C1 segment of cervical spinal cord (tissue), 14 donors: ENCODE data around the gene PPP1R26.
A peak's percentile ranks its signal among the peaks of the same experiment; 100 is the strongest.
"Not testable (repeated sequence)": the region's sequence is repeated elsewhere in the genome, so short reads cannot be mapped to it uniquely, and the experiment has no call there.

Experiments
- DNase-seq, 14 donors: peaks; one replicate each; lab custom pipeline; 2025; lab: John Stamatoyannopoulos, UW

The PPP1R26 gene, protein sequence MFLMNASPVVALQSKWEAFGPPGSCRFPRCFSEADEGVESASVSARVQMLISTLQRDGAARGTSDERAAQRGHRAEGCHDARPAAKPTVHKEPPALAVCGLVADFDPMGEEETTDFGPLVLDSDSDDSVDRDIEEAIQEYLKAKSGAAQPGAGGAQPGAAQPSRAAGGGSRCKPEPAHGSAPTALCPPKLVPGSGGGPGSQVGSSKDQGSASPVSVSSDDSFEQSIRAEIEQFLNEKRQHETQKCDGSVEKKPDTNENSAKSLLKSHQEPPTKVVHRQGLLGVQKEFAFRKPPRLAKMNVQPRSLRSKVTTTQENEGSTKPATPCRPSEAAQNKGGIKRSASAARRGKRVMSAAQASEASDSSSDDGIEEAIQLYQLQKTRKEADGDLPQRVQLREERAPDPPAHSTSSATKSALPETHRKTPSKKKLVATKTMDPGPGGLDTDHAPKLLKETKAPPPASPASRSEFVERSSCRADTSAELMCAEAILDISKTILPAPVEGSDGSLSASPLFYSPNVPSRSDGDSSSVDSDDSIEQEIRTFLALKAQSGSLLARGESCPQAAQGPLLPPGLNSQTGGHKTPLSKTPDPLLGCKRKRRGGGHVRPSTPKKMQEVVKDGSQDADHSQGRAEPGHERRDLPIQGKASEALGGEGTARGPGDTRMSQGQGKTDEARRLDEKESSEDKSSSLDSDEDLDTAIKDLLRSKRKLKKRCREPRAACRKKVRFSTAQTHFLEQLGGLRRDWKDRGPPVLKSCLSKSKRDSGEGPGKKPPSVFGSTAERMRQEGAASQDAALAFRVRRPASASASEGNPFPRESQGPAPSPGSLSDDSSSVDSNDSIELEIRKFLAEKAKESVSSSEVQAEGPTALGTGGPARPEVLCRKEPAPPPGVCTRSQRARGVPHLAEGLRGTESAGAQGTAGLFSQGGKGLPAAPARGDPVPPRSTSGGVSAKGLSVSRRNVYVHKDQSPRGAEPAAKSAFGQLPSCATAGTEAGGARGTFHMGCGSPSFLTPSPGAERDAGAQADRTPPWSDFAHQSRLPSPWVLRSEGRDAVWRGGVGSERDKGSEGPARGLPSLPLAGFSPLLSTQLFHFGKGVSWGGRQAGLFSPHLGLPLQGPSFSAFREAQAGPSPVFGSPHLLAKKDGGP (N-terminal part only)

DNA sequence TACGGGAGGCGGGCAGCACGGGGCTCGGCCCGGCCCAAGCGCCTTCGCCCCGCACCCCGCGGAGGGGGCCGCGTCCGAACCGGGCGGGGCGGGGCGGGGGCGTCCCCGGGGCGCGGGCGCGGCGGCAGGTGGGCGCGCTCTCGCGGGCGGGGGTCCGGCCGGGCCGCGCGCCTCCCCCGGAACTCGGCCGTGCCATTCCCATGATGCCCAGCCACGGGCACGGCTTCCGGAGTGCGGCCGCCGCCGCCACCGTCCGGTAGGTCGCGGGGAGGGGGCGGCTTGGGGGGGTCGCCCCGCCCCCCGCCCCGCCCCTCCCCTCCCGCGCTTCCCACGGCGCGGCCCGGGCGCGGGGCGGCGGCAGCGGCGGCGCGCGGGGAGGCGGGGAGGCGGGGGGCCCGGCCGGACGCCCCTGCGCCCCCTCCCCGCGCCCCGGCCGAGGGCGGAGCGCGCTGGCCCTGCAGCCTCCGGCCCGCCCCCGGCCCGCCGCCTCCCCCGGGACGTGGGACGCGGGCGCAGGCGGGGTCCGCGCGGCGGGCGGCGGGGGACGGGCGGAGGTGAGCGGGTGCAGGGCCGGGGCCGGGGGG, at the start of gene PPP1R26:
Gene PPP1R26 (plus strand): TSS at position 314 of the 584 bp plus-strand sequence. CDS start 4,729 bp downstream, outside the sequence.
- peak in 2 of 14 donors; percentile 19 to 44 for DNase-seq

DNA sequence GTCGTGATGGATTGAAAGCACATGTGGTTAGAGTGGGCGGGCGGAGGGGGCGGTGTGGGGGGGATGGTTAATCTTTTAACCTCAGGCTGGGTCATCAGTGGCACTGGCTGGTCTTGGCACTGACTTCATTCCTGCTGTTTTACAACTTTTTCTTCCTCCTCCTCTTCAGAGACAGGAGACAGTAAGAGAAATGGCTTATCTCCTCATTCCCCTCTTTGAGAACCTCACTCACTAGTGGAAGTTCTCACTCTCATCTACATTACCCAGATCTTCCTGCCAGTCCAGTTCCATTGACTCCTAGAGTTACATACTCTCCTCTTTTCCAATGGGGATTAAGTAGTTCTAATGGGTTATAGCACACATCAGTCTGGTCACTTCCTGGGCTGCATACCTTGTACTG, 42.3 kb upstream of the PPP1R26 start:
- DNase-seq: no peak

DNA sequence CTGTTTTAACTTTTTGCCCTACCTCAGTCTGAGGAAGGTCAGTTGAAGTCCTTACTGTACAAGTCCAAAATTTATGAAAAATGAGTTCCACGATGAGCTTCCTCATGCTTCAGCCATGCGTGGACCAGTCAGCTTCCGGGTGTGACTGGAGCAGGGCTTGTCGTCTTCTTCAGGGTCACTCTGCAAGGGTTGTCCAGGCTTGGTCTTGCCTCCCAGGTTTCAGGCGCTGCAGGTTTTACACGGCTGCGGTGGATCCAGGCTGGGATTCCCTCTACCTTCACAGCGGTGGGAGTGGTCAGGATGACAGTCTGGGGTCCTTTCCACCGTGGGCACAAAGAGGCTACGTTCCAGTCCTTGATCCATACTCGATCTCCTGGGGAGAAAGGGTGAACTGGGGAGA, 41.9 kb upstream of the PPP1R26 start:
- DNase-seq: not testable (repeated sequence)

DNA sequence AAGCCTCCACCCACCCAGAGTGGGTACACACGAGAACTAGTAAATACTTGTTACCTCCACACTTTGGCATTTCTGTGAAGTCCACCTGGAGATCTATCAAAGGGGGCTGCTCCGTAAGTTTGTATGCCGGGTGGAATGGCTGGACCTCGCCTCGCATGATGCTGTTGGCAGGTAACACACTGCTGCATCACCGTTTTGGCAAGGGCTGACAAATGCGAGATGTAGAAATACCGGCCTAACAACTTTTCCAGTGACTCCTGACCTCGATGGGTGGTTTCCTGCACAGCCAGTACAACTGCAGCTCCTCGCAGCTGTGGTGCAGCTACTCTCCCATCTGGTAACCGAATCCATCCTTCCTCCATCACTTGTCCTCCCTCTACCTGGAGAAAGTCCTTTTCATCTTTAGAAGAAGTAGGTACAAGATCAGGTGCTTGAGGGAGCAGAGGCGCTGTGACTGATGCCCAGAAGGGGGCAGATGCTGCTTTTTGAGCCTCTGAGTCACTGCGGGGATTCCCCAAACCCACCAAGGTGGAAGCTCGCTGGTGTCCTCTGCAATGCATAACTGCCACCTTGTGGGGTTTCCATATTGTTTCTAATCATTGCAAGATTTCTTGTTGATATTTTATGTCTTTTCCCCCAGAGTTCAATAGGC, 40.9 kb upstream of the PPP1R26 start:
- DNase-seq: not testable (repeated sequence)

DNA sequence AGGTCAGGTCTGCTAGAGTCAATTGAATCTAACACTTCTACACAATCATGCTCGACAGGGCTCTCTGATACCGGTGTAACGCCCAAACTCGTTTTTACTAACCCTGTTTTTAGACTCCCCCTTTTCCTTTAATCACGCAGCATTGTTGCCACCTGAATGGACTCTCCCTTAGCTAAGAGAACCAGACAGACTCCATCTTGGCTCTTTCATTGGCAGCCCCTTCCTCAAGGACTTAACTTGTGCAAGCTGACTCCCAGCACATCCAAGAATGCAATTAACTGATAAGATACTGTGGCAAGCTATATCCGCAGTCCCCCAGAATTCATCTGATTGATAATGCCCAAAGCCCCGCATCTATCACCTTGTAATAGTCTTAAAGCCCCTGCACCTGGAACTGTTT, 40.1 kb upstream of the PPP1R26 start:
- not testable (repeated sequence) for DNase-seq

DNA sequence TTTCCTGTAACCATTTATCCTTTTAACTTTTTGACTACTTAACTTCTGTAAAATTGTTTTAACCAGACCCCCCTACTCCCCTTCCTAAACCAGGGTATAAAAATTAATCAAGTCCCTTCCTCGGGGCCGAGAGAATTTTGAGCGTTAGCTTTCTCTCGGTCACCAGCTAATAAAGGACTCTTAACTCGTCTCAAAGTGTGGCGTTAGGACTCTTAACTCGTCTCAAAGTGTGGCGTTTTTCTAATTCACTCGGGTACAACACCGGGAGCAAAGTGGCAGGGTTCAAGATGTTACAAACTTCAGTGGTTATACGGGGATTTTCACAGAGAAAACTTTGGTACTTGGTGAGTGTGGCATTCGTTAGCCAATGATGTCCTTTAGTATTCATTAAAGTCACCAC, 39.7 kb upstream of the PPP1R26 start:
- DNase-seq: no peak

DNA sequence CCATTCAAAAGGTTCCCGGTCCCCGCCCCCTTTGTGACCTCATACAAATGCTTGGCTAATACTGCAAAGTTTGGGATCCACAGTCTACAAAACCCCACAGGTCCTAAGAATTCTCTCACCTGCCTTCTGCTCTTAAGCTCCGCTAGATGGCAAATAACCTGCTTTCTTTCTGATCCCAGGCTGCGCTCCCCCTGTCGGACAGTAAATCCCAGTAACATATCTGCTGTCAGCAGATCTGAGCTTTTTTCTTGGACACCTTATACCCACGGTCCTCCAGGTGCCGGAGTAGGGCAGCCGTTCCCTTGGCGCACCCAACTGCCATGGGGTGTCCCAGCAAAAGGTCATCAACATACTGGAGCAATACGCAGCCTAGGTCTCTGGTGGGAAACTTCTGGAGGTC, 39.0 kb upstream of the PPP1R26 start:
- no peak for DNase-seq

DNA sequence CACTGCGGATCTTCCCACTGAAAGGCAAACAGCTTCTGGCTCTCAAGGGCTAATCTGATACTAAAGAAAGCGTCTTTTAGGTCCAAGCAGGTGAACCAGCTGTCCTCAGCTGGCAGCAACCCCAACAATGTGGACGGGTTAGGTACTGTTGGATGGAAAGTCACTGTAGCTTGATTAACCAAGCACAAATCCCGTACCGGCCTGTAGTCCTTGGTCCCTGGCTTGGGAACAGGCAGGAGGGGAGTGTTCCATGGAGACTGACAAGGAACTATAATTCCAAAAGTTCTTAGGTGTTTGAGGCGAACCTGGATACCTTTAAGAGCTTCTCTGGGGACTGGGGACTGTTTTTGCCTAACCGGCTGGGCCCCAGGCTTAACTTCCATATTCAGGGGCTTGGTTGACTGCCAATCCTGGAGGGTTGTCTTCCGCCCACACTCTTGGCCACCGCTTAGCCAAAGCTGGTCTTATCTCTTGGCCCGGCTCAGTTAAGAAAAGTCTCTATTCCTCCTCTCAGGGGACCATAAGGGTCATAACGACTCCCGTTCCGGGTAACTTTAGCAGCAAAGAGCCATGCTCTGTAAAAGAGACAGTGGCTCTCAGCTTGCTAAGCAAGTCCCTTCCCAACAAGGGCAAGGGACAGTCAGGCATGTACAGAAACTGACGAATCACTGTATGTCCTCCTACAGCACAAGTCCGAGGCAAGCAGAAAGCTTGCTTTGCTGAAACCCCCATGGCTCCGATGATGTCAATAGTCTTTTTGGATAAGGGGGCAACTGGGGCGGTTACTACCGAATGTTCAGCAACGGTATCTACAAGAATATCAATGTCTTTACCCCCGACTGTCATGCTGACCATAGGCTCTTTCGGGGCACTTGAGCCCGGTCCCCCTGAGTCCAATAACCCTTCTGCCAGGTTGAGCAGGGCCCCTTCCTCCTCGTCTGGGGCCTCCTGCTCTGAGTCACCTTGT, 38.2 kb upstream of the PPP1R26 start:
- DNase-seq: not testable (repeated sequence)

DNA sequence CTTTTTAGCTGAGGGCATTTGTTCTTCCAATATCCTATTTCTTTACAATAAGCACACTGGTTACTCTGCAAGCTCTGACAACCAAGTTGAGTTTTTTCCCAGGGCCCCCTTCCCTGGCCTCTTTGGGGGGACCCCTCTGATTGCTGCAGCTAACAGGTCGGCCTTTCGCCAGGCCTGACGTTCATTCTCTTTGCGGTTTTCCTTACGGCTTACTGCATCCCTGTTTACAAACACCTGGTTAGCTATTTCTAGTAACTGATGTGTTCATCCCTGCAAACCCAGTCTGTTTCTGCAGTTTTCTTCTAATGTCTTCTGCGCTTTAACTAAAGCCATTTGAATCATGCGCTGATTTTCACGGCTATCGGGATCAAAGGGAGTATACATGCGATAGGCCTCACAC, 37.5 kb upstream of the PPP1R26 start:
- DNase-seq: no peak

DNA sequence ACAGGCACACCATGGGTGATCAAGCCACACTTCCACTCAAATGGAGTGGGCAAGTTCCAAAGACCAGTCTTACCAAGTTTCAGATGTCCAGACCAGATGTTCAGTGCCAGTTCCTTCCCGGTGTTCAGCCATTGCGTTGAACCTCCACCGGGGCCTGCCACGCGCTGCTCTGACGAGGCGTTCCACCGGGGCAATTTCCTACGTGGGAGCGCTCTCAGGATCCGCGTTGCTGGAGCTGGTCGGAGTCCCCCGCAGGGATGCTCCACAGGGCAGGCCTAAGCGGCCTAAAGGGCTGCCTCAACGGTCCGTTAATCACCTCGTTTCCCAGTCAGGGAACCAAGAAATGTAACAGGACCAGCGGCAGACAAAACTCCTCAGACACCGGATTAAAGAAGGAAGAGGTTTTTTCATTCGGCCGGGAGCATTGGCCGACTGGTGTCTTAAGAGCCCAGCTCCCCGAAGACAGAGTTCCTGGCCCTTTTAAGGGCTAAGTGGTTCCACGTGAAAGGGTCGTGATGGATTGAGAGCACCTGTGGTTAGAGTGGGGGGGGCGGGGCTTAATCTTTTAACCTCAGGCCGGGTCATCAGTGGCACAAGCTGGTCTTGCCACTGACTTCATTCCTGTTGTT, 35.7 kb upstream of the PPP1R26 start:
- DNase-seq: no peak

DNA sequence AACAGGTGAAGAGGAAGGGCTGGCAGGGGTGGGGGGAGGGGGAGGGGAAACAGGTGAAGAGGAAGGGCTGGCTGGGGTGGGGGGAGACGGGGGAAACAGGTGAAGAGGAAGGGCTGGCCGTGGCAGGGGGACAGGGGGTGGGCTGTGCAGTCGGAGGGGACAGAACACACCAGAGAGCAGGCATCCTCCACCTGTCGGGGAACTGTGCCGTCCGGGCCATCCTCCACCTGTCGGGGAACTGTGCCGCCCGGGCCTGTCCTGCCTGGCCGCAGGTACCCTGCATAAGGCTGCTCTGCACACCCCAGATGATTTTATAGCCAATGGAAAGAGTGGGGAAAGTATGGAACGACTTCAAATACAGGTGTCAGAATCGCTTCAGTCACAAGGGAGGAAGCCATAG, 32.5 kb upstream of the PPP1R26 start:
- DNase-seq: no peak

DNA sequence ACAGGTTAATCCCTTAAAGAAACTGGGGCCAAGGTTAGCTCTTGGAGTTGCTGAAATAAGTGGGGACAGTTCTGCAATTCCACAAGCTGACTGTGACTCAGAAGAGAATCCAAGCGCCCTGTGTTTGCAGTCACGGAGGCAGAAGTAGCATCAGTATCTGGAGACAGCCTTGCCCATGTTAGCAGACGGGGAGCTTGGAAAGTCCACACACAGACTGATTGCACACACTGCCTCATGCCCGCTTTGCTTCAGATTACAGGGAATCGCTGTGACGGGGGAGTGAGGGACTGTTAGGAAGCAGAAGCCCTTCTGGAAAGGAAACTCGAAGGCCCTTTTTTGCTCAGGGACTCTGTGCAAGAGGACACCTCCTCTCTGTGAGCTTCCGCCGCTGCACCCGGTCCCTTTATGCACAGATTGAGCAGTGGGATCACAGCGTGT, 30.9 kb upstream of the PPP1R26 start:
- no peak for DNase-seq

DNA sequence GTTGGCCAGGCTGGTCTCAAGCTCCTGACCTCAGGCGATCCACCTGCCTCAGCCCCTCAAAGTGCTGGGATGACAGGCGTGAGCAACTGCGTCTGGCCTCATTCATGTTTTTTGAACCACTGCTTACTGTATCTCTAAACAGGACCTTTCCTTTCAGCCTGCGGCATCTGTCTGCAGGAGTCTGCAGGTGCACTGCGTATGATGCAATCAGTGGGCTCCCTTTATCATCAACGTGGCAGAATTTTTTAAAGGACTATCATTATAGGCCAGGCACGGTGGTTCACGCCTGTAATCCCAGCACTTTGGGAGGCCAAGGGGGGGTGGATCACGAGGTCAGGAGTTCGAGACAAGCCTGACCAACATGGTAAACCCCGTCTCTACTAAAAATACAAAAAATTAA, 30.1 kb upstream of the PPP1R26 start:
- not testable (repeated sequence) for DNase-seq

DNA sequence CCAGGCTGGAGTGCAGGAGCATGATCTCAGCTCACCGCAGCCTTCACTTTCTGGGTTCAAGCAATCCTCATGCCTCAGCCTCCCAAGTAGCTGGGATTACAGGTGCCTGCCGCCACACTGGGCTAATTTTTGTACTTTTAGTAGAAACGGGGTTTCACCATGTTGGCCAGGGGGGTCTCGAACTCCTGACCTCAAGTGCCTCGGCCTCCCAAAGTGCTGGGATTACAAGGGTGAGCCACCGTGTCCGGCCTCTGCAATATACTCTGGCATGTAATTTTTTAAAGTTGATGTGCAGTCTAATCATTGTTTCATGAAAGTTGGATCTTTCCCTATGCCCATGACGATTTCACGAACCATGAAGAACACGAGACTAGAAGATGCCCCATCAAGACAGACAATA, 28.6 kb upstream of the PPP1R26 start:
- no peak for DNase-seq

DNA sequence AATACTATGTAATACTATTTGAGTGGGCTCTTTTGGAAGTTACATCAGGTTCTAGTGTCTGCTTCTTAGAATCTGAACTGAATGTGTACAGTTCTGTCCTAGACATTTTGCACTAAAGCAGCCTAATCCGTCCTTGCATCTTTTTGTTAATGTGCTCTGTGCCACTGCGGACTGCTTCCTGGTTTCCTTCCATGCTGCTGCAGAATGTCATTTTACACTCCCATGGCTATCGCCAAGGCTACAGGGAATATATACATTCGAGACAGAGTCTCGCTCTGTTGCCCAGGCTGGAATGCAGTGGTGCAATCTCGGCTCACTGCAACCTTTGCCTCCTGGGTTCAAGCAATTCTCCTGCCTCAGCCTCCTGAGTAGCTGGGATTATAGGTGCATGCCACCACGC, 27.7 kb upstream of the PPP1R26 start:
- not testable (repeated sequence) for DNase-seq

DNA sequence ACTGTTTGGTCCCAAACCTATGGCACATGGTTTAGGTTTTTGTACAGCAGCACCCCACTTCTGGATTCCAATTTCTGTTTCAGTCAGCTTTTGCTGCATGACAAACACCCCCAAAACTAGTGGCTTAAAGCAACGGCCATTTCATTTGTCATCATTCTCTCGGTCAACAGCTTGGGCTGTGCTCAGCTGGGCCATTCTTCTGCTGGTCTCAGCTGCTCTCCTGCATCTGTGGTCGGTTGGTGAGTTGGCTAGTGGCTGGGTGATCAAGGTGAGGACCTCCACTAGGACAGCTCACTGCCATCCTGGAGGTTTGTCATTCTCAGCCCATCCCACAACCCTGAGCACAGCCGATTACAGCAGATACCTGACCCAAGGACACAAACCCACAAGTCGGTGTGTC, 24.8 kb upstream of the PPP1R26 start:
- DNase-seq: no peak

DNA sequence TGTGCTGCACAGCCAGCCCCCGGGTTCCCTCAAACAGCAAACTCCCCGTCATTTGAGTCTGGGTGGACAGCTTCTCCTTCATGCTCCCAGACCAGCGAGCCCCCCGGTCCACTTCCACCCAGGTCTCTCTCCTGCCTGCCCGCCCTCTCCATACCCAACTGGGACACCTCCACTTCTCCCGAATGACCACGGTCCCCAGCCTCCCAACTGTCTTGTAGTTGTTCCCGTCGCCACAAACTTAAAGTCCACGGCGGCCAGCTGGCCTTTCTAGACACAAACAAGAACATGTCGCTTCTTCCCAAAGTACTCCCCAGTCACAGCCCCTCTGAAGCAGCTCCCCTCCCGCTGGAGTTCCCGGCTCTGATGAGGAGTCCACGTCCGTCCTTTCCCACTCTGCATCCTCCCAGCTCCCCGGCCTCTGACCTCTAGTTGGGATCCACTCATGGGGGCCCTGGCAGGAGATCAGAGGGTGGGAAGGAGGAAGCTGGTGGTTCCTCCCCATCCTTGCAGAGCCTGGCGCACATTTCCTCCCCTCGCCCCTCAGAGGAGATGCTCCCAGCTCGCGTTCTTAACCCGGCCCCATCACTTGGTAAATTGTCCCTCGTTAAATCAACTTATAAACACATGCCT, 24.1 kb upstream of the PPP1R26 start:
- DNase-seq: no peak

DNA sequence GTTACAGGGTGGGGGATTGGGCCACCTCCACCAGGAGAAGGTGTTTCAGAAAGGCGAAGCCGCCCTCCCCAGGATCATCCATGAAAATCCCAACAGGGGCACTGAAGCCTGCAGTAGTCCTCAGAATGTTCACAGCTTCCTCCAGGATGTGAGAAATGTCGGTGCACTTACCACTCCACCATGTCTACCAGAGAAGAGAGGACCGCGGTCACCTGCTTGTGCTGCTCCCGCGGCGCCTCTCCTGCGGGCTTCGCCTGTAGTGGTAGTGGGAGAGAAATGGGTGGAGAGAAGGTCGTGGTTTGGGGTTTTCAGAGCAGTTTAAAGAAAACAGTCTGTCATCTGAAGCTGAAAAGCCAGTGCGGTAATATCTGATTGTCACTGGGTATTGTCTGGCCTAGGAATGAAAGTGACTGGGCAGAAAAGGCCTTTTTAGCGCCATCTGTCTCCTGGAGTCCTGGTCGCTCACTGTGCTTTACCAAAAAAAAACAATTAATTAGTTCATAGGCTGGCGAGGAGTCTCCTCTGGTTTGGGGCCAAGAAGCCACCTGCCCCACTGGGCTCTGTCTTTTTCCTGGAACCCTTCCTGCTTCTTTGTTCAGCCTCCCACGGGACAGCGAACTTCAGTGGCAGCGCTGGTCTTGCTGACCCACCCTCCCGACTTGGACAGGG, 23.0 kb upstream of the PPP1R26 start:
- no peak for DNase-seq
